OCI-LY7 (cell line): ENCODE measurements around the gene RPS6KA2. TPM values are rescaled to one million over a fixed set of nuclear protein-coding genes. Genes with fewer than 3 reads are reported as not detected.

Source experiments
- BruUV-seq: library from RNA; stranded (reverse); fragments of 400-500 nt; replicated peaks from 2 replicates; lab custom pipeline; 2021; lab: Mats Ljungman, UMichigan
- CTCF ChIA-PET: fragments of 300-600 bp; sonication (Branson Sonifier 250); formaldehyde crosslinking; loops from one replicate; lab custom pipeline; 2022; ENCODE audit warnings: antibody characterized with exemption; ENCODE audit not compliant: unreplicated experiment; lab: Charles Lee
- POLR2A ChIA-PET: fragments of 300-600 bp; sonication (Branson Sonifier 250); formaldehyde crosslinking; loops from one replicate; lab custom pipeline; 2022; ENCODE audit warnings: antibody characterized with exemption; lab: Charles Lee
- DNase-seq: peaks from one replicate; pipeline ENCODE4 v3.0.0-alpha.2; 2015; ENCODE audit warnings: low spot score
- H2AFZ ChIP-seq: fragments of 200-600 bp; sonication (generic), shearing (Covaris generic); 2 replicates; pipeline ENCODE4 v1.6.1; 2014; ENCODE audit warnings: mild to moderate bottlenecking, antibody characterized with exemption, low read length, moderate library complexity
- H3K27ac ChIP-seq: fragments of 200-600 bp; sonication (generic); 2 replicates; pipeline ENCODE4 v1.5.1; 2014; ENCODE audit warnings: mixed run types, low read depth, mild to moderate bottlenecking, moderate library complexity, low read length, inconsistent platforms; ENCODE audit not compliant: poor library complexity, severe bottlenecking
- H3K36me3 ChIP-seq: fragments of 200-600 bp; sonication (generic); 2 replicates; pipeline ENCODE4 v1.6.1; 2014; ENCODE audit warnings: mild to moderate bottlenecking, antibody characterized with exemption, low read length, moderate library complexity, mixed read lengths; ENCODE audit not compliant: insufficient read depth
- H3K4me1 ChIP-seq: fragments of 200-600 bp; sonication (generic); 2 replicates; pipeline ENCODE4 v1.5.1; 2014; ENCODE audit warnings: mild to moderate bottlenecking, low read length; ENCODE audit not compliant: insufficient read depth, poor library complexity, severe bottlenecking
- H3K4me2 ChIP-seq: fragments of 200-600 bp; sonication (generic); 2 replicates; pipeline ENCODE4 v1.6.1; 2014; ENCODE audit warnings: mild to moderate bottlenecking, low read length
- H3K4me3 ChIP-seq: fragments of 200-600 bp; sonication (generic); 2 replicates; pipeline ENCODE4 v1.5.1; 2014; ENCODE audit warnings: mild to moderate bottlenecking, low read depth, low read length; ENCODE audit not compliant: poor library complexity, severe bottlenecking
- H3K79me2 ChIP-seq: fragments of 200-600 bp; sonication (generic); 2 replicates; pipeline ENCODE4 v1.6.1; 2016; ENCODE audit warnings: low read depth, mild to moderate bottlenecking, low read length, moderate library complexity, mixed read lengths; ENCODE audit not compliant: insufficient read depth
- H3K9me2 ChIP-seq: fragments of 200-600 bp; sonication (generic); 2 replicates; pipeline ENCODE4 v1.6.1; 2016; ENCODE audit warnings: mild to moderate bottlenecking, low read length, mixed read lengths; ENCODE audit not compliant: insufficient read depth
- H3K9me3 ChIP-seq: fragments of 200-600 bp; sonication (generic); 2 replicates; pipeline ENCODE4 v1.6.1; 2014; ENCODE audit warnings: mild to moderate bottlenecking, mixed run types, low read length, mixed read lengths
- H4K20me1 ChIP-seq: fragments of 200-600 bp; sonication (generic); 2 replicates; pipeline ENCODE4 v1.6.1; 2014; ENCODE audit warnings: mild to moderate bottlenecking, antibody characterized with exemption, low read length, moderate library complexity, mixed read lengths; ENCODE audit not compliant: insufficient read depth
- CTCF ChIP-seq: fragments of 200-600 bp; sonication (generic); conservative IDR thresholded peaks from 2 replicates; pipeline ENCODE4 v1.5.1; 2014; ENCODE audit warnings: mild to moderate bottlenecking, antibody characterized with exemption, low read length, moderate library complexity, mixed read lengths
- EZH2phosphoT487 ChIP-seq: fragments of 200-600 bp; sonication (generic); IDR thresholded peaks from 2 replicates; pipeline ENCODE4 v1.6.1; 2018; ENCODE audit warnings: low read depth, borderline replicate concordance, mild to moderate bottlenecking, mixed run types, antibody characterized with exemption, low read length, moderate library complexity, mixed read lengths
- intact Hi-C: fragments of 100-400 bp; cut with micrococcal nuclease; formaldehyde crosslinking; loops from one replicate; pipeline ENCODE4 v1.10.0; 2022; ENCODE audit not compliant: unreplicated experiment
- total RNA-seq, 2 experiments: library from RNA; depleted of rRNA in 1 of 2; stranded (reverse); fragments of >200 nt in 1 of 2; shearing (Covaris generic) in 1 of 2; gene quantifications; 2 replicates each; pipeline ENCODE4 v1.2.3, GENCODE V29; 2014 to 2022

The RPS6KA2 gene
- total RNA-seq, 2 experiments from 2014 or later, result 0.69 to 1.9 TPM

- no peak for DNase-seq
- 0 out of 2 replicates have a peak, but pooled peaks cover 4% of the 10 kb centered on the region for H4K20me1 ChIP-seq
- no peak for TF ChIP-seq CTCF
- no peak for TF ChIP-seq EZH2phosphoT487
- peak overlapping the region; percentile 100 for H3K4me2 ChIP-seq
- peaks cover 16% of the 10 kb centered on the region; the same call in 1 of the 2 replicates for H3K79me2 ChIP-seq
- intact Hi-C loops, result loop anchor here (5.0 kb wide), 2 partner anchors 205 to 225 kb away; no protein-coding TSS in a partner anchor
- peak overlapping the region; percentile 85 for H3K4me3 ChIP-seq
- H3K9me2 ChIP-seq, result no peaks in the 10 kb centered on the region
- ChIA-PET POLR2A (no interaction called here), CTCF (no interaction called here)
- H3K36me3 ChIP-seq, result no peaks in the 10 kb centered on the region
- BruUV-seq, result no TSS peak
- H3K9me3 ChIP-seq, result no peaks in the 10 kb centered on the region
- peak overlapping the region; percentile 83 for H2AFZ ChIP-seq
- H3K4me1 ChIP-seq, result peaks cover 12% of the 10 kb centered on the region
- no peak overlapping the region for H3K27ac ChIP-seq
These were observed 244.5 kb downstream of the RPS6KA2 start for GRCh38 chr6:166382500-166382932.

GRCh38 chr6:166381733-166382499 is 245.1 kb downstream of the RPS6KA2 start:
- H3K9me3 ChIP-seq, result no peaks in the 10 kb centered on the region
- H3K4me2 ChIP-seq, result peak overlapping the region; percentile 100
- H3K27ac ChIP-seq, result no peak overlapping the region
- H3K4me1 ChIP-seq, result peaks cover 12% of the 10 kb centered on the region
- no TSS peak for BruUV-seq
- H3K4me3 ChIP-seq, result peak overlapping the region; percentile 85
- H3K36me3 ChIP-seq, result no peaks in the 10 kb centered on the region
- peaks cover 16% of the 10 kb centered on the region; the same call in 1 of the 2 replicates for H3K79me2 ChIP-seq
- H3K9me2 ChIP-seq, result no peaks in the 10 kb centered on the region
- H4K20me1 ChIP-seq, result 0 out of 2 replicates have a peak, but pooled peaks cover 4% of the 10 kb centered on the region
- H2AFZ ChIP-seq, result peak overlapping the region; percentile 83
- ChIA-PET CTCF (interaction anchor here (0.7 to 1.6 kb wide), 4 partner anchors 22 to 71 kb away, joined by 3 to 7 read pairs (median 3); no protein-coding TSS in a partner anchor), POLR2A (interaction anchor here (0.5 to 1.9 kb wide), 11 partner anchors 8 to 184 kb away, joined by 3 to 11 read pairs (median 4); no protein-coding TSS in a partner anchor)
- TF ChIP-seq EZH2phosphoT487 (no peak), CTCF (peak; percentile 89)
- DNase-seq, result peak; percentile 74
- intact Hi-C loops, result loop anchor here (1.0 to 5.0 kb wide), 3 partner anchors 107 to 225 kb away; no protein-coding TSS in a partner anchor
